AG09319 (cell line): ENCODE data around the gene PCSK2.

Experiments
- DNase-seq: peaks from one replicate; pipeline ENCODE4 v3.0.0-alpha.2; 2010; ENCODE audit warnings: low read depth; ENCODE audit errors: extremely low read depth
- TF ChIP-seq, protein P1 (sequence below): IDR thresholded peaks from 2 replicates; pipeline ENCODE4 v1.5.1; 2011; ENCODE audit warnings: low read depth, mild to moderate bottlenecking, inconsistent platforms, low read length, moderate library complexity

PCSK2 gene

GRCh38 chr20:17449031-17449430, 222.2 kb downstream of the PCSK2 start:
- TF ChIP-seq, protein P1, sequence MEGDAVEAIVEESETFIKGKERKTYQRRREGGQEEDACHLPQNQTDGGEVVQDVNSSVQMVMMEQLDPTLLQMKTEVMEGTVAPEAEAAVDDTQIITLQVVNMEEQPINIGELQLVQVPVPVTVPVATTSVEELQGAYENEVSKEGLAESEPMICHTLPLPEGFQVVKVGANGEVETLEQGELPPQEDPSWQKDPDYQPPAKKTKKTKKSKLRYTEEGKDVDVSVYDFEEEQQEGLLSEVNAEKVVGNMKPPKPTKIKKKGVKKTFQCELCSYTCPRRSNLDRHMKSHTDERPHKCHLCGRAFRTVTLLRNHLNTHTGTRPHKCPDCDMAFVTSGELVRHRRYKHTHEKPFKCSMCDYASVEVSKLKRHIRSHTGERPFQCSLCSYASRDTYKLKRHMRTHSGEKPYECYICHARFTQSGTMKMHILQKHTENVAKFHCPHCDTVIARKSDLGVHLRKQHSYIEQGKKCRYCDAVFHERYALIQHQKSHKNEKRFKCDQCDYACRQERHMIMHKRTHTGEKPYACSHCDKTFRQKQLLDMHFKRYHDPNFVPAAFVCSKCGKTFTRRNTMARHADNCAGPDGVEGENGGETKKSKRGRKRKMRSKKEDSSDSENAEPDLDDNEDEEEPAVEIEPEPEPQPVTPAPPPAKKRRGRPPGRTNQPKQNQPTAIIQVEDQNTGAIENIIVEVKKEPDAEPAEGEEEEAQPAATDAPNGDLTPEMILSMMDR: no peak

DNA sequence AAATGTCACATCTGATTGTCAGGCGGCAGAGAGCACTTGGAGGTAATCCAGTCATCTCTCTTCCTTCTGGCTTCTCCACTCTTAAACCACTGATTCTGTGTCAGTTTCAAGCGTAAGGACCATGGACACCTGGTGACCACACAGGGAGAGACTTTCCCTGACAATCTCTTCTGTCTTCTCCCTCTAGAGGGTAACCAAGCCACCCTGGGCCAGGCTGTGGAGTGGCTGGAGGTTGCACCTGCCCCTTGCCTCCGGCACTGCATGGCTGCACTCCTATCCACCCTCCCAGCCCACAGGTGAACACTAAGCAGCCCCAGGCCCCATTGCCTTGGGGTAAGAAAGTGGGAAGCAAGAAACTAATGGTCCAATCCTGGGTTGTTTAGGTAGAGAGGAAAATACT, 225.6 kb downstream of the PCSK2 start:
- TF ChIP-seq, protein P1: no peak
- DNase-seq: no peak

More at GRCh38 chr20:17449031-17449430, 222.2 kb downstream of the PCSK2 start:
- DNase-seq: no peak

DNA sequence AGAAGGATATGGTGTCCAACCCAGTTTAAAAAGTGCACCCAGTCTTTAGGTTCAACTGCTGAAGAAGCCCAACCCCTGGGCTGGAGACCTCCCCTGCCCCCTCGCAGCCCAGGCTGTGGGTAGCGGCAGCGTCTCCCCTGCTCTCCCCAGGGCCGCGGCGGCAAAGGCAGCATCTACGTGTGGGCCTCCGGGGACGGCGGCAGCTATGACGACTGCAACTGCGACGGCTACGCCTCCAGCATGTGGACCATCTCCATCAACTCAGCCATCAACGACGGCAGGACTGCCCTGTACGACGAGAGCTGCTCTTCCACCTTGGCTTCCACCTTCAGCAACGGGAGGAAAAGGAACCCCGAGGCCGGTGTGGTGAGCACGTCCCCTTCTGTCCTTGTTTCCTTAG, 226.8 kb downstream of the PCSK2 start:
- TF ChIP-seq, protein P1: no peak
- no peak for DNase-seq

DNA sequence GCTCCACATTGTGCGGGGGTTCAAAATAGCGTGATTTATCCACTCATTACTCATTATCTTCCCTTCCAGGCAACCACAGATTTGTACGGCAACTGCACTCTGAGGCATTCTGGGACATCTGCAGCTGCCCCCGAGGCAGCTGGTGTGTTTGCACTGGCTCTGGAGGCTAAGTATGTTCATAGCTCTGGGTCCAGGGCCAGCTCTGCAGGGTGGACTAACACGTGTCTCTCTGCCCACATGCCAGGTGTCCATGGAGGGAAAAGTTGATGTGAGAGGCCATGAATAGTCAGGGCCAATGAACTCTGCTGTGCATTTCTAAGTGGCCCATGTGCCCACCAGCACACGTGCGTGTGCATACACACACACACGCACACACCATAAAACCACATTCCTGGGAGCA, 229.4 kb downstream of the PCSK2 start:
- TF ChIP-seq, protein P1: no peak
- no peak for DNase-seq

DNA sequence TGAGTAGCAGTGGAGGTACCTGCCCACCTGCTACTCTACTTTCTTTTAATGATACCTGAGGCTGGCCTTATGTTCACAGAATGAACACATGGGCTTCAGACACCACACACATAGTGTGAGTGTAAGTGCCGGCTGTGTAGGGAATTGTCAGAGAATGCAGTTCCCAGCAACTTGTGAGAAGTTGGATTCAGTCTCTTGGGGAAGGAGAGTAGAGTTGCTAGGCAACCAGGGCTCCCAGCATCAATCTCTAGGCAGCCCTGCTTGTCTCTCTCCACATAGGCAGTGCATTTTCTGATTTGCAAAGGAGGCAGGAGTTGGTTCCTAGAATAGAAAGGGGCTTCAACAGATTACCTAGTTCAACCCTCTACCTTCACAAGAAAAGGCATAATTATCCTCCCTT, 230.2 kb downstream of the PCSK2 start:
- no peak for DNase-seq
- TF ChIP-seq, protein P1: no peak

- no peak for DNase-seq
- TF ChIP-seq, protein P1: no peak
Measured at GRCh38 chr20:17457588-17458190, 230.8 kb downstream of the PCSK2 start.

- TF ChIP-seq, protein P1: no peak
- no peak for DNase-seq
Measured at GRCh38 chr20:17460119-17460518, 233.3 kb downstream of the PCSK2 start.
